Left forelimb (tissue), 1 donor: Measurements from ENCODE around the gene KIFC3.

Source experiments
- DNase-seq: peaks from one replicate; pipeline ENCODE4 v3.0.0-alpha.2; 2018; ENCODE audit warnings: low spot score

The KIFC3 gene

DNA sequence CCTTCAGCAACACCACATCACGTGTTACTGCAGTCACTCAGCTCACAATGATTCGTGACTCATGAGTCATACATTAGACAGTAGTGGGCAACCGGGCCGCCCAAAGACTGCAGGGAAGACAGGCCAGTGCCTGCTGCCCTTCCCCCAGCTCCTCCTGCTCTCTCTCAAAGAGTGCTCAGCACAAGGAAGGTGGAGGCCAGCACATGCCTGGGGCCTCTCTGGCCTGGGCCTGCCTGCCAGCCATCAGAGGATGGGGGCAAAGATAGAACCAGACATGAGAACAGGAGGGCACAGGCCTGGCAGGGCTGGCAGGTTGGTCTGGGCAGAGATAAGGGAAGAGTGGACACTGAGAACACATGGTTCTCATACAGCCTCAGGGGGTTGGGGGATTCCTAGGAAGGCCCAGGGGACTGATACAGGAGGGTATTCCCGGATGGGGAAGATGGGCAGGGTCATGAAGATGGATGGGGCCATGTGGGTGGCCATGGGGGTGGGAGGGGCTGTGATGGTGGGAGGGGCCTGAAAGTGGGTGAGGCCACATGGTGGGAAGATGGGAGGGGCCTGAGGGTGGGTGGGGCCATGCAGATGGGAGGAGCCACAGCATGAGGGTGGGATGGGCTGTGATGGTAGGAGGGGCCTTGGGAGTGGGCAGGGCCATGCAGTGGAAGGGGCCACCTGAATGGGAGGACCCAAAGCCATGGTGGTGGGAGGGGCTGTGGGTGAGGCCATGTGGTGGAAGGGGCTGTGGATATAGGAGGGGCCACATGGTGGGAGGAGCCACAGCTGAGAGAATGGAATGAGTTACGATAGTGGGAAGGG is 37.7 kb downstream of the KIFC3 start:
- no peak for DNase-seq

DNA sequence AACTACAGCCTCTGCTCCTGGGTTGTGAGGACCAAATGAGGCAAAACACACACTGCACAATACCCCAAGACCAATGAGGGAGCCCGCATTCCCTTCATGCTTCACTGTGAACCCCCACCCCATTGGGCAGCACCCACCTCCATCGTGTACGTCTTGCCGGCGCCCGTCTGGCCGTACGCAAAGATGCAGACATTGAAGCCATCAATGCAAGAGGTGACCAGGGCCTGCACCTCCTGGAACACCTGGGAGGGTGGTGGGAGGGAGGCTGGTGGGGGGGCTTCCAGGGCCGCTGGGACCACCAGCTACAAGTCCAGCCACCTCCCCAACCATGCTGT is 38.3 kb downstream of the KIFC3 start:
- no peak for DNase-seq

DNA sequence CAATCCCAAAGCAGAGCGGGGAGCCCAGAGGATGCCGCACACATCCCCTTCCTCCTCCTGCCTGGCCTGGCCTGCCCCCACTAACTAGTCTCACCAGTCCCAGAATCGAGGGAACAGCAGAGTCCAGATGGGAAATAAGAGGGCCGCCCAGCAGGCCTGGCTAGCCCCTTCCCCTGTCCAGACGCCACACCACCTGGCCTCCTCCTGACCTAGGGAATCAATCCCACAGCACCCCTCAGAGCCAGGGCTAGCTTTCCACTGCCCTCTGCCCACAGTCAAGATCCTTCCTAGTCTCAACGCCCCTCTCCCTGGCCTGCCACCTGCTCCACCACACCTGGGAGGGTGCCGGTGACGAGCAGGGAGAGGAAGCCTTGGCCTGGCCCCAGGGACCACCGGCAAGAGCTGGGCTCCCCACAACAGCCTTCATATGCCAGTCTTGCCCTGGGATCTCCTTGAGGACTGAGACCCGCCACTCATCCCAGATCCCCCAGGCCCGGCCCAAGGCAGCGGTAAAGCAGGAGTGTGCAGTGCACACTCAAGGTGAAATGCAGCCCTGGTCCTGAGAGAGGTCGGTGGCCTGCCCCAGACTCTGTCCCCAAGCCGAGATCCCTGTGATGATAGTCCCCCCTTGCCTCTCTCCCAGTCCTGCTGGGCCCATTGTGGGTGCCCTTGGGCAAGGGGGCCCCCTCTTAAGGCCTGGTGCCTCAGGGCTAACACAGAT is 38.8 kb downstream of the KIFC3 start:
- DNase-seq: no peak

DNA sequence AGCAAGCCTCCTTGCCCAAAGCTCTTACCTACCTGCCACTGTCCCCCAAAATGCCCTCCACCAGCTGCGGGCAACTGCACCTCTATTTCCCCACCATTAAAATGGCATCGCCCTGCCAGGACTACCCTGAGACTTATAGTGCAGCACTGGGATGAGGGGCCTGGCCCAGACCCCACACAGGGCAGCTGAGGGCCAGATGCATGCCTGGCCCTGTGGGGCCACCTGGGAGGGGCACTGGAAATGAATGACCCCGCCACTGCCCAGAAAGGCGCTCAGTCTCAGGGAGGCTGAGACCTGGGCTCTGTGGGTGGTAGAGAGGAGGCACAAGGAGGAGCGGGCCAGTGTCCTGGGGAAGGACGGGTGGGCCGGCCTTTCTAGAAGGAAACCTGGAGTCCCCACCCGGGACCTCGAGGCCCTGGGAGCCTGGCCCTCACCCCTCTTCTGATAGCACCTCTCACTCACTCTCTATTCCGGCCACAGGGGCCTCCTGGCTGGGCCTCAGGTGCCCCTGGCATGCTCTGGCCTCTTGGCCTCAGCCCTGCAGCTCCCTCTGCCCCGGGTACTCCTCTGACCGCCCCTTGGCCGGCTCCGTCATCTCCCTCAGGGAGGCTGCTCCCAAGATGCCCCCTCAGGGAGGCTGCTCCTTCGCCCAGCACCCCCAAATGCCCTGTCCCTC is 39.8 kb downstream of the KIFC3 start:
- DNase-seq: no peak

DNA sequence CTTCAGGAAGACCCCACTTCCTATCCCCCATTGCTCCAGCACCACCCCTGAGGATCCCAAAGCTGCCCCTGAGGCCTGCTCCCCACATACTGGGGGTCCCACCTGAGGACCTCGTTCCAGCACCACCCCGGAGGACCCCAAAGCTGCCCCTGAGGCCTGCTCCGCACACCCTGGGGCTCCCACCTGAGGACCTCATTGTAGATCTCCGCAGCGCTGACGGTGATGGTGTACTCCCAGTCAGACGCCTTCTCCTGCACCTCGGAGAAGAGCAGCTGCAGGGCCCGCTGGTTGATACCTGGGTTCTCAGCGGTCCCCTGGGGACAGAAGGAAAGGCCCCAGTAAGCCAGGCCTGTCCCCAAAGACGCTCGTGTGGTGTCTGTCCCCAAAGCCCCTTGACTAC is 40.3 kb downstream of the KIFC3 start:
- DNase-seq: no peak

DNA sequence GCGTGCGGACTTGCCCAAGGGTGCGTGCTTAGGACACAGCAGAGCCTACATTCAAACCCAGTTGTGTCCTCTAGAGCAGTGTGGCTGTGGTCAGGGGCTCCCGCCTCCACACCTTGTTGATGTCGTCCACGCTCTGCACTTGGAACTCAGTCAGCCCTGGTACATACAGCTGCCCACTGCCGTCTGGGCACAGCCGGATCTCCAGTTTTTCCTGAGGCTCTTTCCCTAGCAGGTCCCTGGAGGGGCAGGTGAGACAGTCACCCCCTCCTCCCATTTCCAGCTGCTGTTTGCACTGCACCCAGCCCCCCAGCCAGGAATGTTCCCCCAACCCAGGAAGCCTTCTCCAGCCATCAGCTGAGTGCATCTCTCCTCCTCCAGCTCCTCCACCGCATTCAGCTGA is 41.0 kb downstream of the KIFC3 start:
- DNase-seq: no peak

DNA sequence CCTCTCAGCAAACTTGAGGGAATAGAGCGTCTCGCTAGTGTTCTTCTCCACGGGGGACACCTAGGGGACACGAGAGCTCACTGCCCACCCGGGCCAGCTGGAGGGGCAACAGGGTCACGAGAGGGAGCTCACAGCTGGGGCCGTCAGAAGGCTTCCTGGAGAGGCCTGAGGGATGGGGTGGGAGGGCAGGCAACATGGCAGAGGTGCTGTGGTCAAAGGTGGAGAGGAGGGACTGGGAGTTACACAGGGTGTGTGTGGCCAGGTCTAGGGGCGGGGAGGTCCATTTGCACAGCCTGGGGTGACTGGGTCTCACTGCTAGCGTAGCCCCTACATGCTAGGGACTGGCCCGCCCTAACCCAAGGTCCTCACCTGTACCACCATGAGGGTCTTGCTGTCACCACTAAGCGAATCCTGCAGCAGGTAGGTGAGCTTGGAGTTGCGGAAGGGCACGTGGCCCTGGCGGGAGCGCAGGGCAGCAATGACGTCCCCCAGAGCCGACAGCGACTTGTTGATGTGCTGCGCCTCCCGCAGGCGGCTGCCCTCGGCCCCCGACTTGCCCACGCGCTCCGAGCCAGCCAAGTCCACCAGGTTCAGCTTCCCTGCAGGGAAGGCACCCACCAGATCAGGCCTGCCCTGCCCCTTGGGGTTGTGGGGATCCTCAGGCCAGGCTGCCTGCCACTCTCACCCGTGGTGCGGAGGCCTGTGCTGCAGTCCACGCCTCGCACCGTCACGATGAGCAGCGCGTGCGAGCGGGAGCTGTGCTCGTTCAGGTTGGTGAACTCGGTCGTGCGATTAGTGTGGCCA is 41.7 kb downstream of the KIFC3 start:
- no peak for DNase-seq

DNA sequence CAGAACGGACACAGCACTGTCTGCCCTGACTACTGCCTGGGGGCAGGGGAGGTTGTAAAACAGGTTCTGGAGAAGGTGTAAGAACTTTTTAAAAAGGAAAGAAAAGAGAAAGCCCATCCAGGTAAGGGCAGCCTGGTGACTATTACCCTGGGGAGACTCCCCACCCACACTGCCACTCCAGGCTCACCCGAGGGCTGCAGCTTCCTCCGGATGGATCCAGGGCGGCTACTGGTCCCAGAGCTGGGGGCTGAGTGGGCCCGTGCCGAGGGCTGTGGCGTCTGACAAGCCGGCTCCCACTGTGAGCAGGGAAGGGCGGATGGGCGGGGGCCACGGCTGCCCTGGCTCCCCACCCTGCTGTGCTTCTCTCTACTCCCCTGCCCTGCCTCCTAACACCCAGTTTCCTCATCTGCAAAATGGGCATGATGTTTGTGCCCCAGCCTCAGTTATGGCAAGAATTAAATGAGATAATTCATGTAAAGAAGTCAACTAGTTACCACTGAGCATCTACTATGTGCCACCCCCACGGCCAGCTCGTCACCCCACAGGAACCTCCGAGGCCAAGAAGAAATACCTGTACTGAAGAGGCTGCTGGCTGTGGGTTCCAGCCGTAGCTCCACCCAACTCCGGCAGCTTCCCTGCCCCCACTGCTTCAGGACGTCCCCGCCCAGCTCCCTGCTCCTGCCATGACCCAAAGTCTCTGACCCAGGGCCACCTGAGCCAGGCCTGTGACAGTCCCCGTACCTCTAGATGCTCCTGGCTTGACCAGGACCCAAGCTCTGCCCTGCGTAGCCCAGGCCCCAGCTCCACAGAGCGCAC is 42.5 kb downstream of the KIFC3 start:
- DNase-seq: no peak

DNA sequence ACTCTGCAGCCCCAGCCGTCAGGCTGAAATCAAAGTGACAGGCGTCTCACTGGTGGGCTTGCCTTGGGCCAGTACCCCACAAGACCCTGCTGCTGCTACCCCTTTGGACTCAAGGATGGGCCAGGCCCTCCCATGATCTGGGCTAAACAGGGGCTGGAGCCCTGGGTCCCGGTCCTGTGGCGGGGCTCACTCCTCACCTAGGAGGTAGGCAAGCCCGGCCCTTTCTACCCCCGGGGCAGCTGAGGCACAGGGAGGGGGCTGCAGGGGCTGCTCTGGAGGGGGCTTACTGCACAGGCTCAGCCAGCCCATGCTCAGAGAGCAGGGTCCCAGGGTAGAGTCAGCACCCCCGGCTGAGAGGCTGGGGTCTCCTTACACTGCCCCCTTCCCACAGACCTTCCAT is 43.2 kb downstream of the KIFC3 start:
- no peak for DNase-seq

DNA sequence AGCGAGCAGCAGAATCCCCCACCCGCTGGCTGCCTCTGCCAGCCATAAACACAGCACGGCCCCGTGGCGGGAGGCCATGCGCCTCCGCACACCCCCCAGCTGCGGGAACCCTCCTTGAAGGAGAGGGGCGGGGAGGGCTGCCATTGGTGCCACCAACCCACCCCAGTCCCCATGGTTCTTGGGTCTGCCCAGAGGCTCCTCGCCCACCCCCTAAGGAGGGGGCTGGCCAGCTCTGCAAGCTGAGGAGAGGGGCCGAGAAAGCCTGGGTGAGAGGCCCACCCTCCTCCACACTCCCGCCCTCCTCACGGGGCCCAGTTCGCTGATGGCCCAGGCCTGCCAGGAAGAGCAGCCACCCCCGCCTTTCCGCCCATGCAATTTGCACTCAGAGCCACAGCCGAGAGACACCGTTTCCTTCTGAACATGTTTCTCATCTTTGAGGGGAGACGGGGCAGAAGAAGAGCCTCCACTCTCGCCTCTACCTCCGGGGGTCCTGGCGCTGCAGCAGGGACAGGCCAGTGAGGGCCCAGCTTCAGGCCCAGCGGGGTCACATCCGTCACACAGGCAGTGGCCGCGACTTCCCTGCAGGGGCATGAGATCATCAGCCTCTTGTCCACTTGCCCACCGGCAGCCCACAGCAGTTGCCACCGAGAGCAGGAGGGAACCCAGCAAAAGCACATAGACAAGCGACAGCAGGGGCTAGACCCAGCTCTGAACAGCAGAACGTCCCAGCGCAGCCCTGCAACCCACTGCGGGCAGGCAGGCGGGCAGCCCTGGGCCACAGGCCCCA is 43.8 kb downstream of the KIFC3 start:
- no peak for DNase-seq

DNA sequence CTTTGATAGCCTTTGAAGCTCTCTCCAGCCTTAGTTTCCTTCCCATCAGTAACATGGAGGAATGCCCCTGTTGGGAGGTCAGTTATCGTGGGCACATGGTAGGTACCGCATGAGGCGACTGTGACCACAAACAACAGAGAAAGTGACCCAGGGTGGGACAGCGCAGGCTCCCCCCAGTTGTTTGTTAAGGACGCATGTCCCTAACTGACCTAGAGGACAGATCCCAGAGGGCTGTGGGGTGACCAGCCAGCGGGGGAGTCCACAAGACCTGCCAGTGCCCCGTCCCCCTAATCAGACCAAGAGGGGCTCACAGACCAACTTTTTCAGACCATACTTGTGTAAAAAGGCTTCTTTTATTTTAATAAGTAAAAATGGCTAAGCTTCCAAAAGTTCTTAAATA is 44.4 kb downstream of the KIFC3 start:
- no peak for DNase-seq

DNA sequence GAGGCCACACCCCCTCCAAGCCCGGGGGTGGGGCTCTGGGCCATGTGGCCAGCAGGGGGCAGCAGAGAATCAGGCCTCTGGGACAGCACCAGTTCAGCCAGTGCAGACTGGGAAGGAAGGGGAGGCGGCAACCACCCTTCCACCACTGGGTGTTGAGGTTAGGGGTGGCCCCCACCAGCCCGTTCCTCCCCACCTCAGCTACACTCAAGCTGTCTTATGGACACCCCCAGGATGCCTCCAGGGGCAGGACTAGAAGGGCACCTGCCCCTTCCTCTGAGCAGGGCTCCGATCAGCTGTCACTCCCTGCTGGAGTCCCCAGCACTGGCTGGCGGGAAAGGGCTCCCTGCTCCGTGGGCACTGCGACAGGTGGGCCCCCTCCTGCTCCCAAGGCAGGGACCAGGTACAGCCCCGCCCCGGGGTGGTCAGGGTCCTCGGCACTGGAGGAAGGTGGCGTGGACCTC is 44.9 kb downstream of the KIFC3 start:
- peak; percentile 87 for DNase-seq

DNA sequence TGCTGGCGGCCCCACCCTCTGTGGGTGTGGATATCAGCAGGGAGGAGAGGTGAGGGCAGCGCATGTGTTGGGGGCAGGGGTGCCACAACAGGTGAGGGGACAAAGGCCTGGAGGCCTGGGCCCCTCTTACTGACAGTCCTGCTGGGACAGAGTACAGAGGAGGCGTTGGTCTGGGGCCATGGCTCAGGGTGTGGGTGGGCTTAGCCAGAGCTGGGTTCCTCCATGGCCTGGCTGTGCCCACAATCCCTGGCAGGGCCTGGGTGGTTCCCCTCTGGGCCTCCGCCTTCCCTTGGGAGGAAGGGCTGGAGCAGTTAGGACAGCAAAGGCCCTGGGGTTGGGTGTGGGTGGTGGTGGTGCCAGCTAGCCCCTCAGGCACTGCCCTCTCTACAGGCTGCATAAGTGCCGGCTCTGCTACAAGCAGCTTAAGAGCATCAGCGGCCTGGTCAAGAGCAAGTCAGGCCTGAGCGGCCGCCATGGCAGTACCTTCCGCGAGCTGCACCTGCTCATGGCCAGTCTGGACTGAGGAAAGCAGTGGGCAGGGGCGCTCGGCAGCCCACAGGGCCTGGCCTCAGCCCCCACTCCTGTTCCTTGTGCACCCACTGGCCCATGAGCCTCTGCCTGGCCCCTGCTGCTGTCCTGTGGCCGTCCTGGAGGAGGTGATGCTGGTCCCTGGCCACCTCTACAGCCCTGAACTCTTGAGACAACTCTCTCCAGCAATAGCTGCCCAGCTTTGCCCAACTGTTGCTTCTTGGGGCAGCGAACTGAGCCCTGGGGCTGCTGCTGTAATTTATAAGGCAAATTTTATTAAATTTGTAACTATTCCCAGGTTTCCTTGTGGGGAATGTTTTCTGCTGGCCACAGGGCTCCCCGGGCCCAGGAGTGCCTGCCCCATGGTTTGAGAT is 45.6 kb downstream of the KIFC3 start:
- DNase-seq: no peak

DNA sequence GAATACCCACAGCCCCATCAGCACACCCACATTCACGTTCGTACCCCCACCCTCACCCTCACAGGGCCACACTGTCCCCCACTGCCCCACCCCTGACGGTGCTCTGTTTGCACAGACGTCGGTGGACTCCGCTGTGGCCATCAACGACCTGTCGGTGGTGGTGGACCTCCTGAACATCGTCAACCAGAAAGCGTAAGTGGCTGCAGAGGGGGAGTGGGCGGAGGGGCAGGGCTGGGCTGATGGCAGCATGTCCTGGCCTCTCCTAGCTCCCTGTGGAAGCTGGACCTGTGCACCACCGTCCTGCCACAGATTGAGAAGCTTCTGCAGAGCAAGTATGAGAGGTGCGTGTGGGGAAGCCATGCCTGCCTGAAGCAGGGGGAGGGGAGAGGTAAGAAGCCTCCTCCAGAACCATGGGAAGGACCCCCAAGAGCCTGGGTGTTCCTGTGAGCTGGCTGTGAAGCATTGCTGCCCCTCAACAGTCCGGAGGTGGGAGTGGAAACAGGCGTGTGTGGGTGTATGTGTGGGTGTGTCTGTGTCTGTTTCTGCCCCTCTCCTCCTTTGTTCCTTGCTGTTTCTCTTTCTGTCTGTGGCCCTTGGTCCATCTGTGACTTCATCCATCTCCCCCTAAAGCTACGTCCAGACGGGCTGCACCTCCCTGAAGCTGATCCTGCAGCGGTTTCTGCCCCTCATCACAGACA is 46.4 kb downstream of the KIFC3 start:
- DNase-seq: no peak

DNA sequence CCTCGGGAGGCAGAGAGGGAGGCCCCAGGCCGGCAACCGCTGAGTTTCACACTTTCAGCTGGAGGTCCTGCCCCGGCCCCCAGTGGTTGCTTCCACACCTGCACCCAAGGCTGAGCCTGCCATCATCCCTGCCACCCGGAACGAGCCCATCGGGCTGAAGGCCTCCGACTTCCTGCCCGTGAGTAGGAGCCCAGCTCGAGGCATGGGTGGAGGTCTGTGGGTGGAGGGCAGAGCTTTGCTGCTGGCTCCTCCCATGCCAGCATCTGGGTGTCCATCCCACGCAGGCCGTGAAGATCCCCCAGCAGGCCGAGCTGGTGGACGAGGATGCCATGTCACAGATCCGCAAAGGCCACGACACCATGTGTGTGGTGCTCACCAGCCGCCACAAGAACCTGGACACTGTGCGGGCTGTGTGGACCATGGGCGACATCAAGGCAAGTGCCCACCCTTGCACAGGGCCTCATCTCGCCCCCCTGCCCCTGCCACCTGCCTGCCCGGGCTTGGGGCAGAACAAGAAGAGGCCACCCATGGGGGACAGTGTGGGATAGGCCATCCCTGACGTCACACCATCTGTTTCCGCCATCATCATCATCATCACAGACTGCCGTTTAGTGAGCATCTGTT is 47.1 kb downstream of the KIFC3 start:
- no peak for DNase-seq

DNA sequence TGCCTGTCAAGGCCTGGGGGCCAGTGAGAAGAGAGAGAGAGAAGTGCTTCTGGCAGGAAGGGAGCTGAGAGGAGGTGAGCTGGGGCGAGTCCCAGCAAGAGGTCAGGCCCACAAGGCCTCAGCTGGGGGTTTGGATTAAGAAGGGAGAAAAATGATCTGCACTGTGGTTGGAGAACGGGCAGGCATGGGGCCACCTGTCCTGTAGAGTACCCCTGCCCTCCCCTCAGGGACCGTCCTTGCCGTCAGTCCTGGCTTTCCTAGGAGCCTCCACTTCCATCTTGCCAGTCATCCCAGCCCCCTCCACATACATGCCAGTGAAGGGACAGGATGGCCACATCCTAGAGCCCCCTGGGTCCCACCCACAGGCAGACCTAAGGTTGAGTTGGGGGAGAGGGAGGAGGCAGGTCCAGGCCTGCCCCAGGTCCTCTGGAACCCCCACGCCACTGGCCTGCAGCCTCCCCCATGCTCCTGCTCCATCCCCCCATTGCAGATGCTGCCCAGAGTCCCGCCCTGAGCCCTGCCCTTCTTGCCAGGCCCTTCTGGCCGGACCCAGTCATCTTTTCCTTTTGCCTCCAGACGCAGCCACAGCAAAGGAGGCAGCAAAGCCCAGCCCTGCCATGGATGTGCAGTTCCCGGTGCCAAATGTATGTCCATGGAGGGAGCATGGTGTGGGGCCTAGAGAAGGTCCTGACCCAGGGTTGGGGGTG is 47.8 kb downstream of the KIFC3 start:
- no peak for DNase-seq

DNA sequence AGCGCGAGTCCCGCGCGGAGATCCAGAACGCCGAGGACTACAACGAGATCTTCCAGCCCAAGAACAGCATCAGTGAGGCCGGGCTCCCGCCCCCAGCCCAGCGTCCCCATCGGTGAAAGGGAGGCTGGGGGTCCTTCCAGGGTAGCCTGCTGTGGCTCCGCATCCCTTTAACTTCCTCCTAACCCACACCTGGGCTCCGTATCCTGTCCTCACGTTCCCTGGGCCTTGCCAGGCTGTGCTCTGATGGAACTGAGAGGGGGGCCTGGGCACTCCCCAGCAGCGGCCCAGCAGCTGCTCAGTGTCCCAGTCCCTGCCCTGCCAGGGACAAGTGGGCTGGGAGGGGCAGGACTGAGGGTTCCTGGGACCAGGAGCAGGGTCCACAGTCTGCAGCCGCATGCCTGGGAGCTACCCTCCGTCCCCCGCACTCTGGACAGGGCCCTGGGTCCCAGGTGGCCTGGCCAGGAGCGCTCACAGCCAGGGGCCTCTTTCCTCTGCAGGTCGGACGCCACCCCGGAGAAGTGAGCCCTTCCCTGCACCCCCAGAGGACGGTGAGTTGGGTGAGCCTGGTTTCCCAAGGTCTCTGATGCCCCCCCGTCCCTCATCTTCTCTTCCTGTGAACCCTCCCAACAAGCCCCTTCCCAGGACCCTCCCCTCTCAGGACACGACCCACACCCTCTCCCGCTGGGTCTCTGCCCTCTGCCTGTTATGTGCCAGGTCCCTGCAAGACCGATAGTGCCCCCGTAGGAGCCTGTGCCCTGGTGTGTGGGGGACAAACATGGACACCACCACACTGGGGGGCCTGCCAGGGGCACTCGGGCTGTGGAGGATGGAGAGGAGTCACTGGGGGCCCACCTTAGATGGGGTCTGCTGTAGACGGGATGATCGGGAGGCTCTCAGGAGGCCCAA is 48.6 kb downstream of the KIFC3 start:
- no peak for DNase-seq
